T-cell (primary cell): Measurements from ENCODE around the gene SPTB. TPM values are rescaled to one million over a fixed set of nuclear protein-coding genes. Genes with fewer than 3 reads are reported as not detected.

ENCODE experiments used
- ATAC-seq, 4 experiments: fragments of 200-7000 bp in 3 of 4; fragments of 150-1000 bp in 1 of 4; cut with Tn5 transposase; replicated peaks in 1 of 4; 1 replicate in 3 of 4; 2 replicates in 1 of 4; pipeline ENCODE4 v1.10.0; 2021; ENCODE audit warnings: moderate library complexity in 3 of 4, mild to moderate bottlenecking in 2 of 4, moderate number of reproducible peaks in 1 of 4
- CTCF ChIA-PET, 2 donors: fragments of 300-600 bp; sonication (Branson Sonifier 250); formaldehyde crosslinking; loops; one replicate each; lab custom pipeline; 2022; ENCODE audit warnings: antibody characterized with exemption in 2 of 2; lab: Charles Lee
- POLR2A ChIA-PET, 2 donors: fragments of 300-600 bp; sonication (Branson Sonifier 250); formaldehyde crosslinking; loops; one replicate each; lab custom pipeline; 2022; ENCODE audit warnings: antibody characterized with exemption in 2 of 2; lab: Charles Lee
- DNase-seq, 35 experiments: peaks; one replicate each; pipeline versions ENCODE4 v3.0.0 to v3.0.0-alpha.2; 2013 to 2023
- H3K27ac ChIP-seq: one replicate; pipeline ENCODE4 v1.5.1; 2013; ENCODE audit warnings: low read length
- H3K27me3 ChIP-seq, 2 experiments: replicated peaks in 1 of 2; 1 replicate in 1 of 2; 2 replicates in 1 of 2; pipeline versions ENCODE4 v1.6.1 to v1.7.0; 2013; ENCODE audit warnings: low read length in 1 of 2, mixed read lengths in 1 of 2; ENCODE audit not compliant: control insufficient read depth in 2 of 2, insufficient read depth in 2 of 2; ENCODE audit errors: extremely low read depth in 1 of 2
- H3K36me3 ChIP-seq, 2 donors: 1 replicate in 1 of 2; 2 replicates in 1 of 2; pipeline versions ENCODE4 v1.6.1 to v1.7.0; 2013; ENCODE audit warnings: low read length in 1 of 2; ENCODE audit not compliant: control insufficient read depth in 2 of 2, insufficient read depth in 1 of 2; ENCODE audit errors: extremely low read depth in 1 of 2
- H3K4me1 ChIP-seq, 2 experiments: 1 replicate in 1 of 2; 2 replicates in 1 of 2; pipeline versions ENCODE4 v1.6.1 to v1.7.0; 2013; ENCODE audit warnings: low read length in 2 of 2, mixed read lengths in 1 of 2; ENCODE audit not compliant: insufficient read depth in 2 of 2, control insufficient read depth in 1 of 2; ENCODE audit errors: extremely low read depth in 1 of 2
- H3K4me3 ChIP-seq, 2 donors: 1 replicate in 1 of 2; 2 replicates in 1 of 2; pipeline versions ENCODE4 v1.5.1 to v1.7.0; 2013; ENCODE audit warnings: mild to moderate bottlenecking in 2 of 2, low read length in 1 of 2, moderate library complexity in 1 of 2; ENCODE audit not compliant: control insufficient read depth in 1 of 2; ENCODE audit errors: extremely low read depth in 1 of 2
- H3K9me3 ChIP-seq: 2 replicates; pipeline ENCODE4 v1.7.0; 2013
- H3K27ac Mint-ChIP-seq, 2 donors: one replicate each; pipeline ENCODE4 v1.8.0; 2020 to 2021; ENCODE audit warnings: mild to moderate bottlenecking in 2 of 2, mixed read lengths in 2 of 2
- H3K27me3 Mint-ChIP-seq, 2 donors: one replicate each; pipeline ENCODE4 v1.8.0; 2021 to 2022; ENCODE audit warnings: mixed read lengths in 2 of 2
- H3K36me3 Mint-ChIP-seq: one replicate; pipeline ENCODE4 v1.8.0; 2021; ENCODE audit warnings: mixed read lengths
- H3K4me1 Mint-ChIP-seq, 3 donors: one replicate each; pipeline ENCODE4 v1.8.0; 2020 to 2022; ENCODE audit warnings: mixed read lengths in 3 of 3, mild to moderate bottlenecking in 1 of 3
- H3K4me3 Mint-ChIP-seq, 3 donors: one replicate each; pipeline ENCODE4 v1.8.0; 2020 to 2022; ENCODE audit warnings: mild to moderate bottlenecking in 3 of 3, mixed read lengths in 3 of 3, moderate library complexity in 3 of 3
- H3K9me3 Mint-ChIP-seq, 3 donors: one replicate each; pipeline ENCODE4 v1.8.0; 2020 to 2022; ENCODE audit warnings: mixed read lengths in 3 of 3
- WGBS: methylation state at CpG from one replicate; pipeline ENCODE4 v1.1.5; 2013; ENCODE audit warnings: missing lambda C conversion rate; ENCODE audit not compliant: insufficient coverage; 5-methylcytosine and 5-hydroxymethylcytosine counted together
- total RNA-seq, 35 experiments: library from RNA in 6 of 35; stranded (reverse) in 6 of 35; fragments of 120-200 nt in 1 of 35; gene quantifications; one replicate each; pipeline versions ENCODE4 v1.2.1 to v1.2.4 and lab custom pipeline; 2013 to 2026

SPTB gene
- total RNA-seq, 5 donors from 2014 or later (not counting 1 experiment from before 2014, with no cell fraction given), result 0.07 to 0.13 (median 0.09) TPM

GRCh38 chr14:64795211-64795610 lies 84.5 kb downstream of the SPTB start:
- Histone ChIP-seq H3K4me3 (no peak overlapping the region), H3K27ac (no peak overlapping the region), H3K27me3 (peaks cover 0 to 22% of the 10 kb centered on the region in 2 experiments), H3K9me3 (no peaks in the 10 kb centered on the region), H3K4me1 (no peaks in the 10 kb centered on the region), H3K36me3 (no peaks in the 10 kb centered on the region)
- CTCF ChIA-PET, result interaction anchor here in 1 of 2 donors (1.5 kb wide), 1 partner anchor 97 kb away, joined by 4 read pairs; no protein-coding TSS in a partner anchor
- Mint-ChIP-seq H3K4me1 (no peaks in the 10 kb centered on the region), H3K9me3 (no peaks in the 10 kb centered on the region), H3K27me3 (peaks cover 0 to 2% of the 10 kb centered on the region in 2 donors), H3K36me3 (no peaks in the 10 kb centered on the region), H3K4me3 (no peak overlapping the region), H3K27ac (no peak overlapping the region)
- no peak for ATAC-seq
- DNase-seq, result no peak
- 91% methylated on average over 15 of the region's 16 CpGs for WGBS
- POLR2A ChIA-PET, result no interaction called here

- peak overlapping the region in 1 of 2 donors; percentile 19 for H3K27ac Mint-ChIP-seq
- DNase-seq, result no peak
- POLR2A ChIA-PET, result no interaction called here
- WGBS, result 91% methylated on average over 24 of the region's 26 CpGs
- Histone ChIP-seq H3K27me3 (peaks cover 0 to 22% of the 10 kb centered on the region in 2 experiments), H3K27ac (no peak overlapping the region), H3K4me1 (no peaks in the 10 kb centered on the region), H3K4me3 (no peak overlapping the region), H3K9me3 (no peaks in the 10 kb centered on the region), H3K36me3 (no peaks in the 10 kb centered on the region)
- H3K9me3 Mint-ChIP-seq, result no peaks in the 10 kb centered on the region
- no peaks in the 10 kb centered on the region for H3K36me3 Mint-ChIP-seq
- H3K27me3 Mint-ChIP-seq, result peaks cover 0 to 2% of the 10 kb centered on the region in 2 donors
- H3K4me1 Mint-ChIP-seq, result no peaks in the 10 kb centered on the region
- CTCF ChIA-PET, result interaction anchor here in 1 of 2 donors (0.5 kb wide), 1 partner anchor 181 kb away, joined by 3 read pairs; no protein-coding TSS in a partner anchor
- no peak for ATAC-seq
- H3K4me3 Mint-ChIP-seq, result no peak overlapping the region
These were observed 86.7 kb downstream of the SPTB start for GRCh38 chr14:64792871-64793560.

- Mint-ChIP-seq H3K36me3 (no peaks in the 10 kb centered on the region), H3K4me1 (no peaks in the 10 kb centered on the region), H3K27ac (no peak overlapping the region), H3K4me3 (no peak overlapping the region), H3K9me3 (no peaks in the 10 kb centered on the region), H3K27me3 (peaks cover 0 to 2% of the 10 kb centered on the region in 2 donors)
- ATAC-seq, result no peak
- WGBS, result 88% methylated on average over 4 of the region's 4 CpGs
- Histone ChIP-seq H3K4me3 (no peak overlapping the region), H3K27ac (no peak overlapping the region), H3K9me3 (no peaks in the 10 kb centered on the region), H3K27me3 (peaks cover 0 to 22% of the 10 kb centered on the region in 2 experiments), H3K4me1 (no peaks in the 10 kb centered on the region), H3K36me3 (no peaks in the 10 kb centered on the region)
- CTCF ChIA-PET, result interaction anchor here in 1 of 2 donors (0.5 kb wide), 1 partner anchor 181 kb away, joined by 3 read pairs; no protein-coding TSS in a partner anchor
- POLR2A ChIA-PET, result no interaction called here
- DNase-seq, result no peak
These were observed 87.5 kb downstream of the SPTB start for GRCh38 chr14:64792231-64792630.

GRCh38 chr14:64790478-64790877 lies 89.2 kb downstream of the SPTB start:
- no peak for ATAC-seq
- ChIA-PET POLR2A (no interaction called here), CTCF (no interaction called here)
- WGBS, result 100% methylated on average over 1 of the region's 6 CpGs
- Mint-ChIP-seq H3K36me3 (no peaks in the 10 kb centered on the region), H3K27ac (no peak overlapping the region), H3K9me3 (no peaks in the 10 kb centered on the region), H3K27me3 (peaks cover 0 to 2% of the 10 kb centered on the region in 2 donors), H3K4me3 (no peak overlapping the region), H3K4me1 (no peaks in the 10 kb centered on the region)
- Histone ChIP-seq H3K4me3 (no peak overlapping the region), H3K27me3 (peaks cover 0 to 17% of the 10 kb centered on the region in 2 experiments), H3K9me3 (no peaks in the 10 kb centered on the region), H3K27ac (no peak overlapping the region), H3K36me3 (no peaks in the 10 kb centered on the region), H3K4me1 (no peaks in the 10 kb centered on the region)
- no peak for DNase-seq

GRCh38 chr14:64789696-64790095 lies 90.0 kb downstream of the SPTB start:
- DNase-seq (no peak), ATAC-seq (no peak)
- ChIA-PET POLR2A (interaction anchor here in 1 of 2 donors (0.6 kb wide), 1 partner anchor 110 kb away, joined by 6 read pairs; no protein-coding TSS in a partner anchor), CTCF (no interaction called here)
- 95% methylated on average over 5 of the region's 5 CpGs for WGBS
- Mint-ChIP-seq H3K4me1 (no peaks in the 10 kb centered on the region), H3K27ac (no peak overlapping the region), H3K9me3 (no peaks in the 10 kb centered on the region), H3K4me3 (no peak overlapping the region), H3K27me3 (peaks cover 0 to 2% of the 10 kb centered on the region in 2 donors), H3K36me3 (no peaks in the 10 kb centered on the region)
- H3K4me3 ChIP-seq, result no peak overlapping the region
- no peaks in the 10 kb centered on the region for H3K9me3 ChIP-seq
- no peaks in the 10 kb centered on the region for H3K4me1 ChIP-seq
- no peak overlapping the region for H3K27ac ChIP-seq
- no peaks in the 10 kb centered on the region for H3K36me3 ChIP-seq
- H3K27me3 ChIP-seq, result peaks cover 0 to 13% of the 10 kb centered on the region in 2 experiments

- Mint-ChIP-seq H3K27ac (no peak overlapping the region), H3K36me3 (no peaks in the 10 kb centered on the region), H3K4me3 (no peak overlapping the region), H3K4me1 (no peaks in the 10 kb centered on the region), H3K27me3 (no peaks in the 10 kb centered on the region), H3K9me3 (no peaks in the 10 kb centered on the region)
- ATAC-seq (no peak), DNase-seq (no peak)
- H3K27me3 ChIP-seq, result peaks cover 0 to 7% of the 10 kb centered on the region in 2 experiments
- POLR2A ChIA-PET, result interaction anchor here in 1 of 2 donors (0.6 kb wide), 1 partner anchor 217 kb away, joined by 9 read pairs; no protein-coding TSS in a partner anchor
- no peaks in the 10 kb centered on the region for H3K9me3 ChIP-seq
- CTCF ChIA-PET, result no interaction called here
- no peak overlapping the region for H3K4me3 ChIP-seq
- 33% methylated on average over 1 of the region's 1 CpG for WGBS
- H3K4me1 ChIP-seq, result no peaks in the 10 kb centered on the region
- no peak overlapping the region for H3K27ac ChIP-seq
- H3K36me3 ChIP-seq, result no peaks in the 10 kb centered on the region
These were observed 91.0 kb downstream of the SPTB start for GRCh38 chr14:64788706-64789105.
